Neutrophil (primary cell): Measurements from ENCODE around the gene CHPT1.

Source experiments
- H3K27ac ChIP-seq: fragments of 200-600 bp; sonication (generic); 2 replicates; pipeline ENCODE4 v1.5.1; 2016; ENCODE audit warnings: mild to moderate bottlenecking, moderate library complexity
- H3K27me3 ChIP-seq: fragments of 200-600 bp; sonication (generic); 2 replicates; pipeline ENCODE4 v1.6.0; 2016; ENCODE audit warnings: mild to moderate bottlenecking
- H3K36me3 ChIP-seq: fragments of 200-600 bp; sonication (generic); 2 replicates; pipeline ENCODE4 v1.5.1; 2017
- H3K4me1 ChIP-seq, 2 experiments: fragments of 200-600 bp in 1 of 2; sonication (generic) in 1 of 2; 1 replicate in 1 of 2; 2 replicates in 1 of 2; pipeline versions ENCODE4 v1.5.1 to v1.6.1; 2013 to 2016; ENCODE audit warnings: low read depth in 1 of 2, low read length in 1 of 2, mild to moderate bottlenecking in 1 of 2, moderate library complexity in 1 of 2; ENCODE audit not compliant: control insufficient read depth in 1 of 2, insufficient read depth in 1 of 2
- H3K4me3 ChIP-seq, 2 experiments: fragments of 200-600 bp in 1 of 2; sonication (generic) in 1 of 2; 1 replicate in 1 of 2; 2 replicates in 1 of 2; pipeline ENCODE4 v1.5.1; 2013 to 2016; ENCODE audit warnings: low read depth in 1 of 2, low read length in 1 of 2, mild to moderate bottlenecking in 1 of 2, moderate library complexity in 1 of 2
- H3K9me3 ChIP-seq: fragments of 200-600 bp; sonication (generic); 2 replicates; pipeline ENCODE4 v1.5.1; 2016
- CTCF ChIP-seq: fragments of 200-600 bp; sonication (generic); IDR thresholded peaks from 2 replicates; pipeline ENCODE4 v1.5.1; 2016; ENCODE audit warnings: antibody characterized with exemption

Gene CHPT1

GRCh38 chr12:101773650-101774162 is 76.3 kb downstream of the CHPT1 start:
- H3K27me3 ChIP-seq = no peaks in the 10 kb centered on the region
- TF ChIP-seq CTCF = peak; percentile 96
- no peaks in the 10 kb centered on the region for H3K9me3 ChIP-seq
- H3K27ac ChIP-seq = no peak overlapping the region
- H3K4me1 ChIP-seq = peaks cover 22 to 38% of the 10 kb centered on the region in 2 experiments
- H3K4me3 ChIP-seq = no peak overlapping the region
- H3K36me3 ChIP-seq = peaks cover 18% of the 10 kb centered on the region

GRCh38 chr12:101775816-101776215 is 78.4 kb downstream of the CHPT1 start:
- no peak overlapping the region for H3K27ac ChIP-seq
- H3K27me3 ChIP-seq = no peaks in the 10 kb centered on the region
- H3K4me3 ChIP-seq = no peak overlapping the region
- peaks cover 29 to 48% of the 10 kb centered on the region in 2 experiments for H3K4me1 ChIP-seq
- H3K36me3 ChIP-seq = no peaks in the 10 kb centered on the region
- TF ChIP-seq CTCF = no peak
- no peaks in the 10 kb centered on the region for H3K9me3 ChIP-seq

GRCh38 chr12:101777485-101777884 is 80.0 kb downstream of the CHPT1 start:
- peaks cover 19 to 40% of the 10 kb centered on the region in 2 experiments for H3K4me1 ChIP-seq

GRCh38 chr12:101777978-101778377 is 80.5 kb downstream of the CHPT1 start:
- H3K4me1 ChIP-seq = peaks cover 15 to 35% of the 10 kb centered on the region in 2 experiments
- TF ChIP-seq CTCF = no peak
- no peaks in the 10 kb centered on the region for H3K27me3 ChIP-seq
- peak overlapping the region; percentile 66 for H3K27ac ChIP-seq
- H3K9me3 ChIP-seq = no peaks in the 10 kb centered on the region
- H3K4me3 ChIP-seq = no peak overlapping the region
- peaks cover 4% of the 10 kb centered on the region for H3K36me3 ChIP-seq

More at GRCh38 chr12:101777485-101777884, 80.0 kb downstream of the CHPT1 start:
- Histone ChIP-seq H3K36me3 (peaks cover 3% of the 10 kb centered on the region), H3K27ac (peak overlapping the region; percentile 66), H3K9me3 (no peaks in the 10 kb centered on the region), H3K4me3 (no peak overlapping the region), H3K27me3 (no peaks in the 10 kb centered on the region)
- TF ChIP-seq CTCF = no peak
